HG03565 (cell line): ENCODE results near the gene ALK.
"Not testable (repeated sequence)": the region's sequence is repeated elsewhere in the genome, so short reads cannot be mapped to it uniquely, and the experiment has no call there.

Experiments used
- ATAC-seq: cut with Tn5 transposase; IDR thresholded peaks from one replicate; pipeline ENCODE4 v1.9.1; 2021; ENCODE audit warnings: mild to moderate bottlenecking, moderate library complexity; ENCODE audit not compliant: unreplicated experiment

The ALK gene

GRCh38 chr2:29844713-29845326 is 76.6 kb downstream of the ALK start:
- no peak for ATAC-seq

DNA sequence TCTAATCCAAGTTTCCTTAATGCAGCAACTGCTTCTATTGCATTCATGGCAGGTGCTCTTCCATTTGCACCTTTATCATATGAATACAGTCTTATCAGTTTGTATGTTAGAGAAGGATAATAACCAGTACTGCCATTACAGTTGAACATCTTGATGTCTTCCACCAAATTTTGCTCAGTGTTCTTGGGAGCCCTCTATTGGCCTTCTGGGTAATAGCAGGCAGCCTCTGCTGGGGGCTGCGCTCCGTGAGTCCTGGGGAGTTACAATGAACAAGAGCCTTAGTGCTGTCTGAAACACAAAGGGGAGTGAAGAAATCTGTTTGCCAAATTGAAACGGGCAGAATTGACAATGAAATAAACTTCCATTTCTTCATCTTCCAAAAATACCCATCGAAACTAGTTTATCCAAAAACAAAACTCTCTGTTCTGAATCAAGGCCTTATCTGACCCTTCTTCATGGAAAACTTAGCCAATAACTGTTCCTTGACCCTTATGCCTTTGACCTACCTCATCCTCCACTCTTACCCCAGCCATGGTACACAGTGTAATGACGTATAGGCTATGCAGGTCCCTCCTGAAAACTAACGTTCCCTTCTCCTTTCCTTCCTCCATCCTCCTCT is 79.9 kb downstream of the ALK start:
- ATAC-seq = no peak

DNA sequence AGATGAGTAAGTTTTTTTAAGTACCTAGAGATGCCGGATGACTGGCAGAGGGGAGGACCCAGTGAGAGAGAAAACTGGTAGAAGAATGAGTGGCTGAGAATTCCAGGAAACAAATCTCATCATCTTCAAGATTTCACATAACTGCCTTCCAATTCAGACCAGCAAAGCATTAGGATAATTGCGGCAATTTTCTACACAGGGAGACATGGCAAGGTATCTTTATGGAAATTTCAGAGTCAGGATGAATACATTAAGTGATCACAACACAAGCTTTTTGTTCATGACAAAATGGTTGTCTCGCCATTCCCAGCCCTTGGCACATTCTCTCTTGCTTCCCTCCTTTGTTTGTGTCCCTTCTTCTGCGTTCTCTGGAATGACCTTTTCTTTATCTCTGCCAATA is 82.1 kb downstream of the ALK start:
- ATAC-seq = no peak

DNA sequence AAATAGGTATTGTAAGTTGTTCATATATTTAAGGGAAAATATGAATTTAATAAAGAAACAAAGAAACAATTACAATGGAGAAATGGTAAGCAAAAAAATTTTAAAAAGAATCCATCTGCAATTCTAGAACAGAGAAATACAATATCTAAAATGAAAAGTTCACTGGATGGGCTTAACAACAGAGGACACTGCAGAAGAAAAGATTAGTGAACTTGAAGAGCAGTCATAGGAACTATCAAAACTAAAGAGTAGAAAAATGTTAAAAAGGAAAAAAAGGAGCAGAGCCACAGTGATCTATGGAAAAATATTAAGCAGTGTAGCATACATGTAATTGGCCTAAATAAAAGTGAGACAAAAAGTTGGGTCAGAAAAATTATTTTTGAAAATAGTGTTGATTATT is 83.5 kb downstream of the ALK start:
- ATAC-seq = no peak

GRCh38 chr2:29834624-29835023 is 86.8 kb downstream of the ALK start:
- no peak for ATAC-seq

GRCh38 chr2:29834036-29834540 is 87.3 kb downstream of the ALK start:
- ATAC-seq = no peak

GRCh38 chr2:29831560-29831959 is 89.8 kb downstream of the ALK start:
- ATAC-seq = no peak

- no peak for ATAC-seq
Measured at GRCh38 chr2:29829841-29830240, 91.5 kb downstream of the ALK start.

GRCh38 chr2:29824145-29824544 is 97.2 kb downstream of the ALK start:
- not testable (repeated sequence) for ATAC-seq

DNA sequence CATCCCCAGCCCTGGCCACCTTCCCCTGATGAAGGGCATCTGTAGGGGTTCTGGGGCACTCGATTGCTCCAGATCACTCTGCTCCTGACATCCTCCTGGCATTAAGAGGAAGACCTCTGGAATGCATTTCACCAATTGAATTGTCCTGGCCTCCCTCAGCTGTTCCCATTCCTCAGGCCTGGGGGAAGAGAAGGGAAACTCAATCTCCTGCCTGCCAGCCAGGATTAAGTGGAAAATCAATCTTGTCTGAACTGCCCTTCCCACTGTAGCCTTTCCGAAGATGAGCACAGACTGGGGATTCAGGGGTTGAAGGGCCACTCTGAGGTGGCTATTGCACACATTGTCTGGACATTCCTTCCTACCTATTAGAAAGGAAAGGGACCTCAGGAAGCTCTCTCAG is 99.8 kb downstream of the ALK start:
- ATAC-seq = no peak

- ATAC-seq = no peak
Measured at GRCh38 chr2:29819570-29819969, 101.8 kb downstream of the ALK start.

GRCh38 chr2:29817801-29818680 is 103.3 kb downstream of the ALK start:
- no peak for ATAC-seq

DNA sequence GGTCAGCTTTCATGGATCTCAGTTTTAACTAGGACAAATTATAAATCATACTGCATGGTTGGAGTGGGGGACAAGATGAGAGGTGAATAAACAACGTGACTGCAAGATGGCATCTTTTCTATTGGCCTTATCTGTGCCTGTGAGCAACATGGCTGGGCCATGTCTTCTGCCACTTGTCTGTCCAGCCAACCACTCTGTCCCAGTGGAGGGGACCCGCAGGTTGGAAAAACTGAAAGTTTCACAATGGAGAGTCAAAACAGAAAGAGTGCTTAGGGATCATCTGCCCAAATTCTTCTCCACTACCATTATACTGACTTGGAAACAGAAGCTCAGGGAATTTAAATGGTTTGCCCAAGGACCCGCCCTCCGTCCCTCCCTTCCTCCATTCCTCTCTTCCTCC is 104.1 kb downstream of the ALK start:
- no peak for ATAC-seq

GRCh38 chr2:29816651-29817050 is 104.7 kb downstream of the ALK start:
- no peak for ATAC-seq

DNA sequence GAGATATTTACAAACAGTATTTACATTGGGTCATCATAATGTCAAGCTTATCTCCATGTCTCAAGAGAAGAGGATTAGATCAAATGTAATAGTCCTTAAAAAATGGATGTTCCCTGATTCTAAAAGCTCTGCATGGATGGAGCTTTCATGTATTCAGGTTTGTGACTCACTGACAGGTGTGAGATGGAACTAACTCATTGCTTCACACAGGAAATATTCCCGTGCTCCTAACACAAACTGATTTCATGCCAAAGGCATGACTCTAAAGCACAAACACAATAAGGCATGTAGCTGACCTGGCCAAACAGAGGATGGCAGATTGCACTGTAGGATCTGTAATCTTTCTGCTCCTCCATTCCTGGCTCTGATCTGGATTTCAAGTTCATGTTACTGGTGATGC is 110.0 kb downstream of the ALK start:
- ATAC-seq = no peak

DNA sequence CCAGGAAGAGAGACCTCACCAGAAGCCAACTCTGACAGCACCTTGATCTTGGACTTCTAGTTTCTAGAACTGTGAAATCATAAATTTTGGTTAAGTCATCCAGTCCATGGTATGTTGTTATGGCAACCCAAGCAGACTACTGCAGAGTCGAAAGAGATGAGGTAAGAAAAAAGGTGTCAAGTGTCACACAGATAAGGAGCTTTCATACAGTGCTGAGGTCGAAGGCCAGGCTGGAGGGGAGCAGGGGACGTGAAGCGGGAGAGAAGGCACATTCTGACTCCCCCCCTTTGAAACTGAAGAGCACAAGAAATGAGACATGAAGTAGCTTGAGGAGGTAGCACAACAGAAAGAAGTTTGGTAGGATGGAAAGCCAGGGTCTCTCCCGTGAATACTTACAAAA is 110.4 kb downstream of the ALK start:
- no peak for ATAC-seq

DNA sequence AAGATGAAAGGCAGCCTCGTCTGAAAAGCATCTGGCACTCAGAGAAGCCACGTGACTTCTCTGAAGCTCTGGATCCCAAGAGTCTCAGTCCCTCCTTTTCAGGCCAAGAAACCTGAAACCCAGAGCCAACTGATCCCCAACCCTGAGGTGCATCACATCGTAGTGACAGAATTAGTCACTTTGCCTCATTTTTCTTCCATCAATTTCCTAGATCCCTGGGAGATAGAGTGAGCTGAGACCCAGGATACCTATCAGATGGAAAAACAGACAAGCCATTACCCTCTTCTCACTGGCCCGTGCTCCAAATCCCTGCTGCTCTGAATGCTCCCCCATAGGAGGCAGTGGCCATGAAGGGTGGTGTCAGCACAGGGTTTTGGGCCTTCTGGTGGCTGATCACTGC is 113.1 kb downstream of the ALK start:
- ATAC-seq = no peak

- ATAC-seq = no peak
Measured at GRCh38 chr2:29807082-29807481, 114.3 kb downstream of the ALK start.

DNA sequence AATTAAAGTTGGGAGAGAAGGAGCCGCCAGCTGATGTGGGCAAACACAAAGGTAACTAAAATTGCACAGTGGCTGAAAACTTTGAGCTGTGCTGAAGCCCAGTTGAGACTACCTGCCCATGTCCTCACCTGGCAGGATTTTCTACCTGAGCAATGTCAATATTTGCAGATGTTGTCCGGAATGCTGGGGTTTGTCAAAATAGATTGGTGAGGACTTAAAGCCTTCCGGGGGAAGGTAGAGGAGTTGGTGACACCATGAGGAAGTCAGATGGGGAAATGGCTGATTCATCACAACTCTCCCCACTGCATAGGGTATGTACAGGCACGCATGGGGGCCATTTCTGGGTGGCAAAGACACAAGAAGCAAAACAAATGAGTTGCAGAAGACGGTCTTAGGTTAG is 114.9 kb downstream of the ALK start:
- ATAC-seq = no peak

GRCh38 chr2:29804671-29805070 is 116.7 kb downstream of the ALK start:
- ATAC-seq = no peak

GRCh38 chr2:29803537-29803936 is 117.8 kb downstream of the ALK start:
- no peak for ATAC-seq

DNA sequence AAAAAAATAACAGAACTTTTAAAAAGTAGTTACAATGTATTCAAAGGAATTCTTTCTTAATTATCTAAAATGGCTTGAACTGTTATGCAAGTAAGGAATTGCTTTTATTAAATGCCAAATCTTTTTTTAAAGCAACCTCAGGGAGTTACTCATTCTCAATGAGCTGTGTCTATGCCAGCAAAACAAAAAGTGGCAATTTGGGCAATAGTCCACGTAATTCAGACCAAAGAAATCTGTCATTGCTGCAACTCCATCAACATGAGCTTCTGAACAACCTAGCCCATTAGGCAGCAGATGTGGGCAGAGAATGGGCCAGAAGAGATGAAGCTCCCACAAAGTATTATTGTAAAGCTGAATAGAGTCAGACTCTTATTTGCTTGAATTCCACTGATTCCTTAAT is 118.4 kb downstream of the ALK start:
- no peak for ATAC-seq
